GM10266 (cell line): Measurements from ENCODE around the gene OSBPL2.

Experiments
- DNase-seq: peaks from one replicate; pipeline ENCODE4 v3.0.0; 2012; ENCODE audit errors: extremely low spot score
- TF ChIP-seq, protein P1 (sequence below): IDR thresholded peaks from 2 replicates; pipeline ENCODE4 v1.5.1; 2012; ENCODE audit warnings: mild to moderate bottlenecking, low read depth; ENCODE audit not compliant: control insufficient read depth, insufficient read depth; ENCODE audit errors: missing control alignments

Gene OSBPL2

DNA sequence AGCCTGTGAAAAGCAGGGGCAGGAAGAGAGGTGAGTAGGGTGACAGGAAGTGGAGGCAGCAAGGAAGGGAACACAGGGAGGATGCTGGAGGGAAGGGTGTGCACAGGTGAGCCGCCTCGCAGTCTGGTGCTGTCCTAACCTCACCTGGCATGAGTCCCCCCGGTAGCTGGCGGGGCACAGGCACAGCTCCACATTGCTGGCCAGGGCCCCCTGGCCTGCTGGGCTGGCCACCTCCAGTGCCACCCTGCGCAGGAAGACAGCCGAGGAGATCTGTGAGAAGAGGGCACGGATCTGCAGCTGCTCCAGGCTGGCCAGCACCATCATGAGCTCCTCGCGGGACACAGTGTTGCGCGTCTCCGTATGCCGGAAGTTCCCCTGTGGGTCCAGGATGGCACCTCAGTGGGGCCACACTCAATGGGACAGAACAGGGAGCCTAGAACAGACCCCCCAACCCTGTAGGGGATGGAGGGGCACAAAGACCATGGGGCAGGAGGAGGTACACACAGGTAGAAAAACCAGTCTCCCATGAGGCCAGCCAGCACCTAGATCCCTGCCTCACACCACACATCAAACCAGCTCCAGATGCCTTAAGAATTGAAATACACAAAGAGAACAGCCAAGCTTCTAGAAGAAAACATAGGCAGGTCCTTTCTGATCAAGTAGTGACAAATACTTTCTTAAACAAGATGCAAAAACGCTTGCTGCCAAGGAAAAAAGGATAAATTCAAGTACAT lies 87.0 kb downstream of the OSBPL2 start:
- TF ChIP-seq, protein P1, sequence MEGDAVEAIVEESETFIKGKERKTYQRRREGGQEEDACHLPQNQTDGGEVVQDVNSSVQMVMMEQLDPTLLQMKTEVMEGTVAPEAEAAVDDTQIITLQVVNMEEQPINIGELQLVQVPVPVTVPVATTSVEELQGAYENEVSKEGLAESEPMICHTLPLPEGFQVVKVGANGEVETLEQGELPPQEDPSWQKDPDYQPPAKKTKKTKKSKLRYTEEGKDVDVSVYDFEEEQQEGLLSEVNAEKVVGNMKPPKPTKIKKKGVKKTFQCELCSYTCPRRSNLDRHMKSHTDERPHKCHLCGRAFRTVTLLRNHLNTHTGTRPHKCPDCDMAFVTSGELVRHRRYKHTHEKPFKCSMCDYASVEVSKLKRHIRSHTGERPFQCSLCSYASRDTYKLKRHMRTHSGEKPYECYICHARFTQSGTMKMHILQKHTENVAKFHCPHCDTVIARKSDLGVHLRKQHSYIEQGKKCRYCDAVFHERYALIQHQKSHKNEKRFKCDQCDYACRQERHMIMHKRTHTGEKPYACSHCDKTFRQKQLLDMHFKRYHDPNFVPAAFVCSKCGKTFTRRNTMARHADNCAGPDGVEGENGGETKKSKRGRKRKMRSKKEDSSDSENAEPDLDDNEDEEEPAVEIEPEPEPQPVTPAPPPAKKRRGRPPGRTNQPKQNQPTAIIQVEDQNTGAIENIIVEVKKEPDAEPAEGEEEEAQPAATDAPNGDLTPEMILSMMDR: no peak
- DNase-seq: no peak

DNA sequence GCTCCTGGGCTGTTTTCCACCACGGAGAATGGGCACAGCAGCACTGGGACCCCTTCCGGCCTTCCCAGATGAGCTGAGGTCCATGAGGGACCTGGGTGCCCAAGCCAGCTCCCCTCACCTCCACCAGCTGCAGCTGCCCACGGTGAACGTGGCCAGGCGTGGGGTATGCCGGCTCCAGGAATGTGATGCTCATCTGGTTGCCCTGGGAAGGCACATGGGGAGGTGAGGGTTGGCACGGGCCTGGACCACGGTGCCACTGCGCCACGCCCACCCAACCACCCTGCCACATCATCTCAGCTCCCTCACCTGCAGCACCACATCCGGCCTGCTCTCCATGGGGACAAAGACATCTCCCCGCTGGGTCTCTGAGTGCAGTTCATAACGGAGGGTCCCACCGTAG lies 88.2 kb downstream of the OSBPL2 start:
- TF ChIP-seq, protein P1: no peak

DNA sequence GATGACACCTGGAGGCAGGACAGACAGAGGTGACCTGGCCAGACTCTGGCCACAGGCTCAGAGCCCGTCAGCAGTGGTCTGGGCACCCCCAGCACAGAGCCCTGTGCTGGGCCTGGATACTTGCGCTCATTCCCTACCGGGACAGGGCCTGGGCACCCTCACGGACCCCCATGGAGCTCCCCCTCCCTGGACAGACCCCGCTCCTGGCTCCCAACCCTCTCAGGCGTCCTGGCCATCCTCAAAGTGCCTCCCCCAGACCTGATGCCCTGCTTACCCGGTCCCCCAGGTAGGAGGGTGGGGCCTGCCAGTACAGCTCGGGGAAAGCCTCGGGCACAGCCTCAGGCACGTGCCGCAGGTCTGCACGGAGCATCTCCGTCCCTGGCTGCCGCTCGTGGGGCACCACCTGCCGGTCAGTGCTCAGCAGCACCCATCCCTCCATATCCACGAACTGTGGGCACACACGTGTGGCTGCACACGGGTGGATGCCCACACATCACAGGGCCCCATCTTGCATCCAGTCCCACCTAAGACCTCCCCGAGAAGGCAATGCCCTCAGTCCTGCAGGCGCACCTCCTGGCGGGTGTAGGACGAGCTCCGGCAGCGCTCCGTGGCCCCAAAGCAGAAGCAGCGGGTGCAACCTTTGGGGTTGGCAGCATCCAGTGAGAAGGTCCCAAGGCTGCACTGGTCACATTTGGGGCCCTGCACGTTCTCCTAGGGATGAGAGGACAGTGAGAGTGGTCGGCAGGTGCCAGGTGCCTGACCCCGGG lies 88.8 kb downstream of the OSBPL2 start:
- TF ChIP-seq, protein P1: no peak
- no peak for DNase-seq

More for the DNA sequence above, 88.2 kb downstream of the OSBPL2 start:
- DNase-seq: no peak

DNA sequence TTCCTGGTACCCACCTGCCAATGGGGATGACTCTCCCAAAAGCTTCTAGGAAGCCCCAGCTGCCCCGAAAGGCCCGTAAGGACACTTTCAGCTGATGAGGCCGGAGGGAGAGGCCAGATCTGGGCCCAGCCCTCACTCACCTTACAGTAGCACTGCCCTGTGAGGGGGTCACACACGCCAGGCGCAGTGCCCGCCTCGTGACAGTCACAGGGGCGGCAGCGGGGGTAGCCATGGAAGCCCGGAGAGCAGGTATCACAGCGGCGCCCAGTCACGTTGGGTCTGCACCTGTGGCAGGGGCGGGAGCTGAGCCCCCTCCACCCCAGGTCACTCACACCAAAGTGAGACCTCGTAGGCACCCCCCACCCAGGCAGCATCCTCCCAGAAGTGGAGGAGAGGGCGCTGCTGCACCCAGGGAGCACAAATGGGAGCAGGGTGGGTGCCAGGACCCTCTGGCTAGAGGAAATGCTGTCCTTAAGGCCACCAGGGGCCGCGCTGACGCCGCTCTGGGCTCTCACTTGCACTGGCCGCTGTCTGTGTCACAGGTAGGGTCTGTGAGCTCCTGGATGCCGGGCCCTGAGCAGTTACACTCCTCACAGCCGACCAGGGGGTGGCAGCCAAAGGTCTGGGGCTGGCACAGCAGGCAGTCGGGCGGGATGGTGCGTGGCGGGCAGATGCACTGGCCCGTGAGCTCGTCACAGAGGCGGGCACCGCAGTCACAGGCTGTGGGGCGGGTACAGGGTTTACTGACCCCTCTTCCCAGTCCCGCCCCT lies 89.6 kb downstream of the OSBPL2 start:
- TF ChIP-seq, protein P1: no peak
- no peak for DNase-seq

DNA sequence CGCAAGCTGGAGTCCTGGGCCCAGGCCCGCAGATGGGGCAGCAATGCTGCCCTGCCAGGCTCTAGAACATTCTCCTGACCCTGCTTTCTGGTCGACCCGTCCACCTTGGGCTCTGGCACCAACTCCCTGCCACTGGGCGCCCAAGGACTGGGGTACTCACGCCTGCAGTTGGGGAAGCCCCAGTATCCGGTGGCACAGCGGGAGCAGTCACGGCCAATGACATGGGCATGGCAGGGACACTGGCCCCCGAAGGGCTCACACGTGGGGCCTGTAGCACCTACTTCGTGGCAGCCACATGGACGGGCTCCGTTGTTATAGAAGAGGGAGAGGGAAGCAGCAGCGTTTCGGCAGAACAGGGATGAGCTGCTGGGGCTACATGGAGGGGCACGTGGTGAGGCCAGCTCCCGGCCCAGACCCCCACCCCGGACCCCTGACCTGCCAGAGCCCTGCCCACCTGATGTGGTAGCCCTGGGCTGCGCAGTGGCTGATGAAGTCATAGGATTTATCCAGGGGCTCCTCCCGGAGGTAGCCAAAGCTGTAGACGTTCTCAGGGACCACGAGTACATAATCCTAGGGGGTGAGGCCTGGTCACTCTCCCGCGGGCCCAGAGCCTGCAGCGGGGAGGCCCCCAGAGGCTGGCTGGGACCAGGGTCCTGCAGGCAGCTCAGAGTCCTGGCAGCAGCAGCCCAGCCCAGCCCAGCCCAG lies 90.5 kb downstream of the OSBPL2 start:
- no peak for DNase-seq

More for the DNA sequence above, 90.5 kb downstream of the OSBPL2 start:
- TF ChIP-seq, protein P1: no peak
